HG03039 (cell line): ENCODE results near the gene PLEKHA6.

ENCODE experiments used
- ATAC-seq: cut with Tn5 transposase; IDR thresholded peaks from one replicate; pipeline ENCODE4 v1.9.1; 2021; ENCODE audit warnings: mild to moderate bottlenecking, moderate library complexity; ENCODE audit not compliant: unreplicated experiment

Gene PLEKHA6

DNA sequence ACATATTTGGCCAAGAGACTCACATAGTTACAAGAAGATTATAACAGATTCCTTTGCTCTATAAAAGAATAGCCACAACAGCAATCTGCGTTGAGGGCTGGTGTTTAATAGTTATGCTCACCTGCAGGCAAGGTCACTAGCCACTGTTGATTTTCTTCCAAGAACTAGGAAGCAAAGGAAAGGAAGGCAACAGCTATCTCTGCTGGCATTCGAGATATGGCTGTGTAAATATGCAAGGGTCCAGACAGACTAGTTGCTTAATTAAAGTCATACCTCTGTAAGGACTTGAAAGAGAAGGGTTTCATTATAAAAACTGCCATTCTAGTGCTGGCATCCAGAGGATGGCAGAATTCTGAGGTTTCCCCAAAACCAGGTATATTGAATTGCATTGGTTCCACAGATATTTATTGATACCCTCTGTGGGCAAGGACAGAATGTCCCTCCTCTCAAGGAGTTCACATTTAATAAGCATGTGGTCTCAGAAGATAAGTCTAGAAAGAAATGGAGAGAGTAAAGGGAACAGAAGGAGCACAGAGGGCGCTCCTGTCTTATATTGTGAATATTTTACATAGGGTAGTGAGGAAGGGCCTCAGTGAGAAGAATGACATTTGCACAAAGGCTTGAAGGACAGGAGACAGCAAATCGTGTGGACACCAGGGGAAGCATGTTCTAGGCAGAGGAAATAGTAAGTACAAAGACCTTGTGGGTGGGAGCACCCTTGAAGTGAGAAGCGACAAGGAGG, 23.6 kb upstream of the PLEKHA6 start:
- ATAC-seq: no peak

DNA sequence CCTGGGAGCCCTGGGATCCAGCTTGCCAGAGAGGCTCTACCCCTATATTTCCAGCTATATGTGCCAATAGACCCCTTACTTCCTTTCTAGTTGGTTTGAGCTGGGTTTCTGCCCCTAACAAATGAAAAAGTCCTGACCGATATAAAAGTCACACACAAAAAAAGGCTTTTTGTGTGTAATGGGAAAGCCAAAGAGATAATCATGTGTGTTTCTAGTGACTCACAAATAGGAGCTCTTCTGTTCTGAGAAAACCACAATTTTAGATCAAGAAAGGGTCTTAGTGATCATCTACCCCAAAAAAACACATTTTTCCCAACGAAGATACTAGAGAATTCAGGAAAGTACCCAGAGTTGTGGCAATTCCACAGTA, 23.0 kb upstream of the PLEKHA6 start:
- ATAC-seq: no peak

DNA sequence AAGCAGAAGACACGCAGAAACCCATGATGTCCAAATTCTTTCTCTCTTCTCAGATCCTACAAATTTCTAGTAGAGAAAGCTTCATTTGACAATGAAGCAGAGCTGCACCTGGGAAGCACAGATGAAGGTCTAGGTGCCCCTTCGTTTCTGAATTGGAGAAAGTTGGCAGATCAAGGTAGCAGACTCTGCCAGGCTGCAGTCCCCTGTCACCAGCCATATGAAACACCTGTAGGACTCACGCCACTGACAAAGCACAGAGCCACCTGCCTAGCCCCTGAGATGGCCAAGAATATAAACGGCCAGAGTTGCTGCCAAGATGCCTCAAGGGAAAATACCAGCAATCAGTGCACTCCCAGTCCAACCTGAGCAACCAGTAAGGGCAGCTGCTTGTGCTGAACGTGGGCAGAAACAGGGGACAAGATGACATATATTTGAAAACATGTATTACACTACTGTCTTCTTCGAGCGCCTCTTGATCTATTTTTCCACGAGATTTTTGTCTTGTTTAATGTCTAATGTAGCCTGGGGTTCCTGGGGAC, 20.6 kb upstream of the PLEKHA6 start:
- ATAC-seq: no peak

DNA sequence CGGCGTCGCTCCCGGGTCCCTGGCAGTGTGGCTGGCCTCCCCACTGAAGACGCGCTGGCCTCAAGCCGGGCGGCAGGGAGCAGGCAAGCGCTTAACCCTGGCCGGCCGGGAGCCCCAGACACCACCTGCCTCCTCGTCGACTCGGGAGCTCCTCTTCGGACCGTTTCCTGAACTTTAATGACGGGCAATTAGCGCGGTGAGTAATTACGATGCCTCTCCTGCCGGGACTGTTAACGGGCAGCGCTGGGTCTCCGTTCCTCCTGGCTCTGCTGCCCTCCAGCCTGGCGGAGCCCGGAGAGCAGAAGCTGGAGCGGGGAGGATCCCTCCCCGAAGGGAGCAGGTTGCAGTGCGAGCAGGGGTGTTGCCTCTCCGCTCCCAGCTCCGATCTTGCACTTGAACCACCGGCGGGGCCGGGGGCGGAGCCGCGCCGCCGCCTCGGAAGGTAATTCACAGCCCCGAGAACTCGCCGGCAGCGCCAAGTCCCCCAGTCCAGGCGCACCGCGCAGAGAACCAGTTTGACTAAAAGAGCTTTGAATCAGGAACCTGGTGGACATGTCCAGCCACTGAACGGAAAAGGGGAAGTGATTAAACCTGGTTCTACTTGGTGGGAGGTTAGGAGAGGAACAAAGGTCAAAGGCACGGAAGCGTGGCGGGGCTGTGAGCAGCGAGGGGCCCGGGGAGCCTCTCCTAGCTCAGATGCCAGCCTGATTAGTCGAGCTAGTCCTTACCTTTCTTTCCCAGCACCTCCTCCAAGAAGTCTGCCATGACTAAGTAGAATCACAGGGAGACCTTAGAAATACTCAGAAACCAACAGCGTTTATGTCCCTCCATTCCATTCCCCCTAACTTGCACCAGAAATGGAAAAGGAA, 18.3 kb upstream of the PLEKHA6 start:
- ATAC-seq: no peak

DNA sequence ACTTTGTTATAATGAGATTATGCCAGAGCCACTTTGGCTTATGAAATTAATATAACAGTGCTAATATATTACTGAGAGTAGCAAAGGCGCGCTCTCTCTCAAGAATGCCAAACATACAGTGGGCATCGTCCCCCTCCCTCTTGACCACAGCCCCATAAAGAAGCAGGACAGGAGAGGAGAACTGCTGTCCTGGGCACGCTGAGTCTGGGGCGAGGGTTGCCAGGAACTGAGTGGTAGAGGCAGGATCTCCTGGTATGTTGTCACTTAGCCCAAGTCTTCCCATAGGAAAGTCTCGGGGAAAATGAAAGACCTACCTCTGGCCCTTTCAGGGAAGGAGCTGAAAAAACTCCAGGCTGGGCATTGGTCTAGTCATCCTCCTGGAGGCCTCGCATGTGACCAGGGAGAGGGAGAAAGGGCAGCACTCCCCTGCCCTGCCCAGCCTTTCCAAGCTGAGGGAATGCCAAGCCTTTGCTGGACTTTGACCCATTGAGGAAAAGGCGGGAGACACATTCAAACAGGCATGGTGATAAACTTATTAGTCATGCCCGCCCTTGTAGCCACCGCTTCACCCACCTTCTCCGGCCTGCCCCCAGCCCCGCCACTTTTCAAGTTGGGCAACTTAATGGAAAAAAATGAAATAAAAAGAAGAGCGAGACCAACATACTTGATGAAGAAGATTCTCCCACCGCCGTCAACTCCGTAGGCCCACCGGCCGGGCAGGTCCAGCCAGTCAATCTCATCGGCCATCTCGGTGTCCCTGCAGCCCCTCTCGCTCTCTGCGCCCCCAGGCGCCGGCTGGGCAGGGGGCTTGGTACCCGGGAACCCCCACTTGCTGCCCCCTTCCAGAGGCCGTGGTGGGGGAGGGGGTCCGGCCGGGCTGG, 17.4 kb upstream of the PLEKHA6 start:
- no peak for ATAC-seq

DNA sequence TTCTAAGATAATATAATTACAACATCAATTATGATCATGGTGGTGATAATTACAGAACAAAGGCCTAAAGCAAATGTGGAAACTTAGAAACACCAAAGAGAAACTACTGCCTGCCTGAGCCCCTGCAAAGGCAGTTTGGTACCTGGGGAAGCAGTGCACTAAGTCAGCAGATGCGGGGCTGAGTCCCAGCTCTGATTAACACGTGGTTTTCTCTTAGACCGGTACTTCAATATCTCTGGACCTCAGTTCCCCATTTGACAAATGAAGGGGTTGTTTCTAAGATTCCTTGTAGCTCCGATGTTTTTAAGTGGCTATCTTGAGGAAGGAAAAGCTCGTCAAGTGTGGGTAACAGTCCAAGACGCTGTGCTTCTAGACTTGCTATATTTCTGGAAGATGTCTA, 16.7 kb upstream of the PLEKHA6 start:
- no peak for ATAC-seq

DNA sequence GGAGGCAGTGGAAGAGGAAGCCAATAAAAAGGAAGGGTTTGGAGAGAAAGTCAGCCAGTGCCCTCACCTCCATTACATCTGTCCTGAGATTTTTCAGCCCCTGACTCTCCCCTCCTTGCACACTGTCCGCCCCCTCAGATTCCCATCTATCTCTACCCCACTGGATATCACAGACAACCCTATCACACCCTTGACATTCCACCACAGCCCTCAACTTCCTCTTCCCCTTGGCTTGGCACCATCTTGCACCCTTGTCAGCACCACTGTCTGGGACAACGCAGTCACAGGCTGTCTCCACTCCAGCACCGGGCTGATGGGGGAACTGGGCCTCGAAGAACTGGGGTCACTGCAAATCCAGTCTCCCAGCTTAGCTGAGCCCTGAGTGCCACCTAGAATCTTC, 14.2 kb upstream of the PLEKHA6 start:
- ATAC-seq: no peak

DNA sequence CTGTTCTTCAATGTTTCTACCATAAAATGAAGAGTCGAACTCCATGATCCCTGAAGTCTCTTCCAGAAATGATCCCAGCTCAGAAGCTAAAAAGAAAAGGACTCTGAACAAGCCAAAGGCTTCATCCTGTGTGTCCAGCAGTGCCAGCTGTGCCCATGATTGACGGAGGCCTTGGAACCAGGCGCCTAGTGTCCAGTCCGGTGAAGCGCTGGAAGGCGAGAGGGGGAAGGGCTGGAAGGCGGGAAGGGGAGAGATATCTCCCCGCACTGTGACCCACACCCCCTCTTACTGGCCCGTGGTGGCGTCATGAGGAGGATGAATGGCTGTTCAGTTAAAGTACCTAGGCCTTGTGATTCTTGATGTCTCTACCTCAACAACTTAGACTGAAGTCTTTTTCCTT, 10.4 kb upstream of the PLEKHA6 start:
- ATAC-seq: no peak

DNA sequence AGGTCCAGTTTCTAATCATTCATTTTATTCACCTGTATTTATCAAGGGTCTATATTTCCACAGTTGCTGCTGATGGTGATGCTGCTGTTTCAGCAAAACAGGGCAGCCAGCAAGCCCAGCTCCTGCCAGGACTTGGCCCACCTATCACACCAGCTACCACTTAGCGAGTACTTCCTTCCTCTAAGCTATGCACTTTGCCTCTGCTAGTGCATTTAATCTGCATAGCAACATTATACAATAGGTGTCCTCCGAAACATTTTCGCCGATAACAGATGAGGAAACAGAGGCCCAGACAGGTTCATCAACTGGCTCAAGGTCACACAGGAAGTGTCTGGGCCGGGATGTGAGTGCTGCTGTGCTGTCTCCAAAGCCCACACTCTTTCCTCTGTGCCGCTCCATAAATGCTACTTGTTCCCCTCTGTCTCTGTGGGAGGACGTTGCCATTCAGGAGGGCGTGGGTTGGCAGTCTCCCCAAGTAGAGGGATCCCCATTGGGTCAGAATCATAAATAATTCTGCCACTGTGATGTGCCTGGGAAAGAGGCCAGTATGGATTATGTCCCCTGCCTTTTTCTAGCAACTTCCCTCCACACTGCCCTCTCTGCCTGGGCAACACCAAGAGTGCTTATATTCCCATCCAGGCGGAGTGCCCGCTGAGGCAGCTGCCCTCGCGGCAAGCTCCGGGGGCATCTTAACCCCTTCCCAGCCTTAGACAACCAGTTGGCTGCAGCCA, 9.4 kb upstream of the PLEKHA6 start:
- ATAC-seq: no peak

DNA sequence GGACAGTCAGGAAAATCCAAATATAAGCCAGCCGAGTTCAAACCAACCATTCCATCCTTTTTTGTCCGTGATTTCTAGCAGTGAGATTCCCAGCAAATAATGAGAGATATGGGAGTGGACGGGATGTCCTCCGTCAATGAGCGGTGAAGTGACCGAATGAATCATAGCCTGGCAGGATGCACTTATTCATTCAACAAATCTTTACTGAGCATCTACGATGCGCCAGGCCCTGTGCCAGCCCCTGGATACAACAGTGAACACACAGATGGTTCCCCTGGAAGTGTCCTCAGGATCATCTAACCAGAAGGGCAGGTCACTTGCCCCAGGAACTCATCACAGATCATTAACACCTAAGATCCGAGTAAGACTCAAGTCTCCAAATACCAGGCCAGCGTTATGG, 8.2 kb upstream of the PLEKHA6 start:
- no peak for ATAC-seq

DNA sequence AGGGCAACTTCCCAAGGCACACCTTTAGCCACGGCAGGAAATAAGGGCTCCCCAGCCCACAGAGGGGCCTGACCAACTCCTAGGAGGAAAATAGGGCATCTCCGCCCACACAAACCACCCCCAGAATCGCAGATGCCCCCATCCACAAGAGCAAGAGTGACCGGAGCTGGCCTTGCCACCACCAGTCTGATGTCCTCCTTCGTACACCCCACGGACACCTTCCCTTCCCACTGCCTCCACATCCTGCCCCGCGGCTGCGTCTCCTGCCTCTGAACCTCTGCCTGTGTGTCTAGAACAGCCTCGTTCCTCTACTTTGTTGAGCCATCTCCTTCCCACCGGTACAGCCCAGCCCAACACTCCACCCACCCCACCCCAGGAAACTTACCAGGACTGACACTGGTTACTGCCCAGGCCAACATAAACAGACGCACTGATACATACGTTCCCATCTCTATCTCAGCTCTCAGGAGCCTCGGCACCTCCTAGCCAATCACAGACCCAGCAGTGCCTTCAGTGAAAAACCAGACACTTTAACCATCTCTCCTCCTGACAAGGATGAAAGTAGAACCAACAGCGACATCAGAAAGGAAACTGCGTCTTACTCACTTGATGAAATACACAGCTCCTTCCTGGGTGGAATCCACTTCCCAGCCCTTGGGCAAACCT, 7.6 kb upstream of the PLEKHA6 start:
- ATAC-seq: no peak

DNA sequence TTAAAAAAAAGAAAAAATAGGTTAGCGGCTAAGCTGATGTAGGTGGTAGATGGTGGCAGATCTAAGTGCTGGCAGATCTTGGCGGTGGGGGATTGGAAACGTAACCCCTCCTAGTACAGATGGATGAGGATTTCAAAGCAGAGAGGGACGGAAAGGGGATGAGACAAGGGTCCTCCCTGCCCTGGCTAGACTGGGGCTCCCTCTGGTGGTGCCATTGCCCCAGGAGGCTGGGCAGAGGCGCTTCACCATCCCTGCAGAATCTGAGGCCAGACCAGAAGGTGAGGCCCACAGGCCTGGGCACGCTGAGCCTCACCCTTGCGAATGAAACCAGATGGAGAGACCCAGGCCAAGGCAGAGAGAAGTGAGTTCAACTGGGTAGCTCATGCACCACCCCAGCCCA, 7.0 kb upstream of the PLEKHA6 start:
- ATAC-seq: no peak

DNA sequence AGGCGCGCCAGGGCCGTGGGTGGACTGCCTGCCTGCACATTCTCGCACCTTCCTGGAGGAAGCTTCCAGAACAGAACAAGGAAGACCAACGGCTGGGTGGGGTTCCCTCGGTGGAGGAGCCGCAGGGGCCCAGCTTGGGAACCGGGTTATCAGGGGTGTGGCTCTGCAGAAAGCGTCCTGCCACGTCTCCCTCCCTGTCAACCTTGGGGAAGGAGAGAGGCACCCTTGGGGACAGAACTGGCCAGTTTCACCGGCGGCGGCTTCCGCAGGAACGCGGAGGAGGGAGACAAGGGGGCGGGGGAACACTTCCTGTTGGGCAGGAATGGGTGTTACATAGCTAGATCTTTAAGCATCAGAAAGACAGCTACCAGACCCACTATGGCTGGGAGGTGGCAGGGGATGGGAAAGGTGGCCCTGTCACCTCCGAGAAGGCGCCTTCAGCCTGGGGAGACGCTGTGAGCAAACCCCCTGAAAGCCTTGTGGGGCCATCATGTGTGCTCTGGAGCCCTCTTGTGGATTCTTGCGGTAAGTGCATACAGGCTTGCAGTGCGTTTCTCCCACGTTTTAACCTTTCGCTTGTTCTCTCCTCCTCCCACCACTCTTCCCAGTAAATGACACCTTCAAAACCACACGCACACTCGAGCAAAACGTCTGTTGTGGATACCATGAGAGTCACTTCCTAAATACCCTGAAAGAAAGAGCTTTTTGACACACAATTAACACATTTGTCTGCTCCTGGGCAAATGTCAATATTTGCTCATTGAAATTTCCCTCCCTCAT, 3.8 kb upstream of the PLEKHA6 start:
- no peak for ATAC-seq

DNA sequence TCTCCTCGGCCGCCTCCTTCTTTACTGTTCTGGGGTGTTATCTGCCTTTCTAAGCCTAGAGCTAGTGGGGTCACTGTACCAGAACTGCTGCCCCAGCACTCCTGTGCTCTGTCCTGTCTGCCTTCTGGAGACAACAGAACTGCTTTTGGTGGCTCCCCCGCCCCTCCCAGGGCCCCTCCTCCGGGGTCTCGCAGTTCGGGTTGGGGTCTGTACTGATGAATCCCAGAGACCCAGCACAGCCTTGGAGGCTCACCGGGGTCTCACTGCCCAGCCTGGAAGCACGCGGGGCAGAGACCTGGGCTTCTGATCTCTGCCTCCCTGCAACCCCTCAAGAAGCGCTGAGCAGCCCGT, 3.2 kb upstream of the PLEKHA6 start:
- no peak for ATAC-seq

DNA sequence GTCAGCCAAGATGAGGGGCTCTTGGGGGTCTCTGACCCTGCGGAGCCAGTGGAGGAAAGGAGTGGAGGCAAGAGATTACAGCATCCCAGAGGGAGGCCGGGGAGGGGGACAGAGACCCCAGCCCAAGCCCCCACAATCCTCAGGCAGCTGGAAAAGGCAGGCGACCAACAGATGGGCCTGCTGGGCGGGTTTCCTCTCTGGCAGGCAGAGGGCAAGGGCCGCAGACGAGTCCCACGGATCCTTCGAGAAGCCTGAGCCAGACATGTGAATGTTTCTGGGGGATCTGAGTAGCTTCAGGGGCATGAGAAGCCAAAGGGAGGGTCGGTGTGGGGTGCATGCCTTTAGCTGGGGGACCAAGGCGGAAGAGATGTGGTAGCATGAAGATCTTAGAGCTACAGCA, 2.1 kb upstream of the PLEKHA6 start:
- no peak for ATAC-seq

DNA sequence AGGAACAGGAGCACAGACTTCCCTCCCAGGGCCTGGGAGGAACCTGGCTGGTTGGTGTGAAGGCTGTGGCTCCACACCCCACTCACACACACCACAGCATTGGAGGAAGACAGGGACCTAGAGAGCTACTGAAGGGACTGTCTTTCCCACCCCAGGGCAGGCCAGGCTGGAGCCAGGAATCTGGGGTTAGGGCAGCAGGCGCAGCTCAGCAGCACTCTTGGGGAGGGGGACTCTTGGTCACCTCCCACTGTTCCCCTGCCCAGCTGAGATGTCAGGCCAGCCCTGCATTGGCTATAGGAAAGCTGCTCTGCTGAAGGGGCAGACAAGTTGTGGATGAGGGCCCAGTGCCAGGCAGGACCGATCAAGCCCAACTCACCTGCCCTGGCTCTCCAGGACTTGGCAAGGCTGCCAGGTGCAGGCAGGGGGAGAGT, 1.6 kb upstream of the PLEKHA6 start:
- no peak for ATAC-seq

DNA sequence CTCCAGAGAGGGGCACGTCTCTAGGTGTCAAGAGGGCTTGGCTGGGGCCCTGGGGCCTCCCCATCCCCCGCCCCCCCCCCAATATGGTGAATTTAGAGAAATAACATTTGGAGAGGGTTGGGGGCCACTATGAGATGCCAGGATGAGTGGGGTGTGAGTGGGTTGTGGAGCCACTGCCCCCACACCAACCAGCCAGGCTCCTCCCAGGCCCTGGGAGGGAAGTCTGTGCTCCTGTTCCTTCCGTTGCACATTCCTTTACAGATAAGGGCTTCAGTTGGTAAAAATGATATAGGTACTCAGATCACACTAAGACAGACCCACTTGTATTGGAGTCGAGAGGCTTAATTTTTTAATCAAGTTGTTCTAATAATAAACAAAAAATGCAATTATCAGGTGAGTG, 585 bp upstream of the PLEKHA6 start:
- ATAC-seq: no peak

DNA sequence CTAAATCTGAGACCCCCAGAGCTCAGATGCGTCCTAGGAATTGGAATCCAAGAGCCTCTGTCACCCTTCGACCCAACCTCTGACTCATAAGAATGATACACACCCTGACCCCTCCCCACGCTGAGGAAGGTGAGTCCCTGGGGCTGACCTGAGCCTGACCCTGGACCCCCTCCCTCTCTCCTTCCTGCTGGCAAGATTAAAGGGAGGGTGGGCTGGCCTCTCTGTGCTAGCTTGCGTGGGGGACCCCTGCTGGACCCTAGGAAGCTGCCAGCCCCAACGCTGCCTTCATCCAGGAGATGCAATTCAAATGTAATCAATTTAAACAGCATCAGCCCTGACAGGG, 627 bp downstream of the PLEKHA6 start:
- no peak for ATAC-seq

DNA sequence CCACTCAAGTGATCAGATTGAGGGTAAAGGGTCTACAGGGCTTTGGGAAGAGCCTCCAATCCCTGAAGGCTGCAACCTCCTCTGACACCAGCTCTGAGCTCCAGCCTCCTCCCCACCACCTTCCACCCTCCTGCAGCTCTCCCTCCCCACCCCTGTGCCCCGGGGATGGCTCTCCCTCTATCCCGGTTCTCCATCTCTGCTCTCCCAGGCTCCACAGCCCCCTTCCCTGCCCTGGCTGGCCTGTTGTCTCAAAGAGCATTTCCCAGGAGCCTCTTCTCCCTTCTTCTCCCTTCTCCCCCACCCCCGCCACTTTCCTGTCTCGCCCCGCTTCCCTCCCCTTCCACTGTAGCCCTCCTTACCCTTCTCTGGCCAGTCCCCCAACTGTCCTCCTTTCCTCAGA, 1.1 kb downstream of the PLEKHA6 start:
- ATAC-seq: no peak
